Right lobe of liver (tissue), 6 donors: ENCODE data around the gene ETHE1. TPM values are rescaled to one million over a fixed set of nuclear protein-coding genes. Genes with fewer than 3 reads are reported as not detected.

Source experiments
- ATAC-seq, 4 donors: fragments of 200-7000 bp; cut with Tn5 transposase; one replicate each; pipeline ENCODE4 v1.9.1; 2020; ENCODE audit warnings: mild to moderate bottlenecking in 4 of 4, moderate library complexity in 4 of 4
- DNase-seq, 3 donors: peaks; one replicate each; pipeline ENCODE4 v3.0.0-alpha.2; 2020
- H3K27ac ChIP-seq, 3 donors: fragments of 200-600 bp; one replicate each; pipeline ENCODE4 v1.8.0; 2022
- H3K27me3 ChIP-seq, 2 donors: fragments of 200-600 bp; one replicate each; pipeline ENCODE4 v1.8.0; 2022
- H3K36me3 ChIP-seq, 4 donors: fragments of 200-600 bp; sonication (generic) in 1 of 4; one replicate each; pipeline versions ENCODE4 v1.5.1 to v1.8.0; 2017 to 2022; ENCODE audit warnings: control low read depth in 1 of 4
- H3K4me1 ChIP-seq, 4 donors: fragments of 200-600 bp; sonication (generic) in 1 of 4; one replicate each; pipeline versions ENCODE4 v1.5.1 to v1.8.0; 2017 to 2022; ENCODE audit warnings: control low read depth in 1 of 4
- H3K4me3 ChIP-seq, 3 donors: fragments of 200-600 bp; one replicate each; pipeline ENCODE4 v1.8.0; 2022
- H3K9me3 ChIP-seq, 4 donors: fragments of 200-600 bp; sonication (generic) in 1 of 4; one replicate each; pipeline versions ENCODE4 v1.5.1 to v1.8.0; 2017 to 2022; ENCODE audit warnings: control low read depth in 1 of 4
- CTCF ChIP-seq, 4 donors: fragments of 200-600 bp in 3 of 4; fragments of 450-650 bp in 1 of 4; IDR thresholded peaks; one replicate each; pipeline versions ENCODE4 v1.5.1 to v1.8.0; 2016 to 2022; ENCODE audit warnings: antibody characterized with exemption in 4 of 4, mild to moderate bottlenecking in 2 of 4
- POLR2A ChIP-seq: fragments of 450-650 bp; IDR thresholded peaks from one replicate; pipeline ENCODE4 v1.6.1; 2017; ENCODE audit warnings: antibody characterized with exemption, mild to moderate bottlenecking
- WGBS: methylation state at CpG from one replicate; pipeline ENCODE4 v1.1.6; 2018; ENCODE audit warnings: low coverage, low lambda C conversion rate; ENCODE audit not compliant: insufficient coverage; ENCODE audit errors: missing lambda C conversion rate; 5-methylcytosine and 5-hydroxymethylcytosine counted together
- intact Hi-C, 2 donors: fragments of 100-400 bp; cut with DNase I; formaldehyde crosslinking; loops; one replicate each; pipeline versions ENCODE4 v1.11.2 to v1.14.1; 2022
- total RNA-seq, 6 experiments: library from RNA; depleted of rRNA in 2 of 6; stranded (reverse); fragments of >200 nt in 2 of 6; fragmentation: NEBNext Ultra II Directional in 3 of 6; extraction: Animal tissue kit (Norgen Biotek cat#: 25700) in 3 of 6; gene quantifications; one replicate each; pipeline versions ENCODE4 v1.1.0 to v1.2.4, GENCODE V29; 2016 to 2023
- donor health status: DM: no; HTN: yes; CAD: no.
- donor health status: DM: no; HTN: no; CAD: no.
- donor health status: DM: no; HTN: no; CAD: no.
- donor health status: DM: no; HTN: yes; CAD: no.
- donor health status: DM: no; HTN: yes; CAD: no.

ETHE1 gene
- total RNA-seq, 6 experiments from 2014 or later = 26.4 to 60.8 (median 46.3) TPM

GRCh38 chr19:43510713-43511112, 16.3 kb downstream of the ETHE1 start:
- Histone ChIP-seq H3K27ac (no peak overlapping the region), H3K4me1 (peaks cover 0 to 14% (median 0%) of the 10 kb centered on the region in 4 donors), H3K36me3 (peaks cover 0 to 30% (median 6%) of the 10 kb centered on the region in 4 donors), H3K4me3 (no peak overlapping the region), H3K27me3 (no peaks in the 10 kb centered on the region), H3K9me3 (no peaks in the 10 kb centered on the region)
- TF ChIP-seq CTCF (IDR thresholded peaks at IDR 0.05) (no peak), POLR2A (no peak)
- ATAC-seq (no peak), DNase-seq (no peak)
- intact Hi-C loops = no loop called here
- WGBS = 94% methylated on average over 3 of the region's 9 CpGs

- no CpG with 5 or more reads among the region's 2 CpGs for WGBS
- Histone ChIP-seq H3K36me3 (peaks cover 0 to 30% (median 6%) of the 10 kb centered on the region in 4 donors), H3K4me3 (no peak overlapping the region), H3K4me1 (peaks cover 0 to 18% (median 2%) of the 10 kb centered on the region in 4 donors), H3K9me3 (no peaks in the 10 kb centered on the region), H3K27me3 (no peaks in the 10 kb centered on the region), H3K27ac (no peak overlapping the region)
- ATAC-seq (no peak), DNase-seq (no peak)
- no peak for TF ChIP-seq CTCF (IDR thresholded peaks at IDR 0.05)
- TF ChIP-seq POLR2A = no peak
- intact Hi-C loops = no loop called here
These were observed 19.1 kb downstream of the ETHE1 start for GRCh38 chr19:43507880-43508279.

- Histone ChIP-seq H3K27me3 (no peaks in the 10 kb centered on the region), H3K27ac (no peak overlapping the region), H3K9me3 (no peaks in the 10 kb centered on the region), H3K4me1 (peaks cover 0 to 23% (median 5%) of the 10 kb centered on the region in 4 donors), H3K36me3 (peaks cover 0 to 30% (median 6%) of the 10 kb centered on the region in 4 donors), H3K4me3 (no peak overlapping the region)
- intact Hi-C loops = no loop called here
- 75% methylated on average over 3 of the region's 5 CpGs for WGBS
- ATAC-seq = no peak
- no peak for TF ChIP-seq POLR2A
- no peak for TF ChIP-seq CTCF (IDR thresholded peaks at IDR 0.05)
- no peak for DNase-seq
These were observed 20.4 kb downstream of the ETHE1 start for GRCh38 chr19:43506629-43507028.

GRCh38 chr19:43505941-43506340, 21.1 kb downstream of the ETHE1 start:
- 91% methylated on average over 4 of the region's 5 CpGs for WGBS

More at GRCh38 chr19:43505941-43506340, 21.1 kb downstream of the ETHE1 start:
- Histone ChIP-seq H3K4me3 (no peak overlapping the region), H3K27ac (no peak overlapping the region), H3K36me3 (peaks cover 0 to 26% (median 6%) of the 10 kb centered on the region in 4 donors), H3K4me1 (peaks cover 0 to 23% (median 5%) of the 10 kb centered on the region in 4 donors), H3K9me3 (no peaks in the 10 kb centered on the region), H3K27me3 (no peaks in the 10 kb centered on the region)
- TF ChIP-seq CTCF (IDR thresholded peaks at IDR 0.05) (no peak), POLR2A (no peak)
- intact Hi-C loops = no loop called here
- DNase-seq = no peak
- ATAC-seq = no peak
